ENCODE results near the gene ARFIP1. TPM values are rescaled to one million over a fixed set of nuclear protein-coding genes. Genes with fewer than 3 reads are reported as not detected.

The ARFIP1 gene
- total and polyA plus RNA-seq, 9 of the 15 experiments (the other 6 are each of a cell fraction or from before 2014, with no cell fraction given): 14.1 to 25.1 (median 20.9) TPM

- in situ Hi-C loops (cut with MboI): no loop called here
- peak; percentile 21; the same call in 2 of the 3 replicates for ATAC-seq
- CTCF ChIA-PET (ENCODE audit: low intra/inter-chr PET ratio): interaction anchor here (0.7 kb wide), 1 partner anchor 378 kb away, joined by 3 read pairs; no protein-coding TSS in a partner anchor
- TF ChIP-seq FOXJ2 (tag; IDR thresholded peaks at IDR 0.05) (no peak), EGR1 (conservative IDR thresholded peaks at IDR 0.05) (0 out of 2 replicates have a peak, but pooled peaks have one; percentile 17), E2F6 (IDR thresholded peaks at IDR 0.05; ENCODE audit: borderline replicate concordance in 1 of 2, extremely low read depth in 1 of 2, insufficient read depth in 1 of 2, insufficient read length in 1 of 2, low read depth in 1 of 2, low read length in 1 of 2, poor library complexity in 1 of 2, severe bottlenecking in 1 of 2) (peak in 1 of 2 experiments; percentile 14), KDM5B (IDR thresholded peaks at IDR 0.05; ENCODE audit: insufficient replicate concordance, low read depth, low read length) (peak; percentile 3), RBM14 (IDR thresholded peaks at IDR 0.05; ENCODE audit: borderline replicate concordance, insufficient read depth, low read depth, low read length) (no peak), KLF6 (CRISPR knock-in tag; IDR thresholded peaks at IDR 0.05; ENCODE audit: borderline replicate concordance) (no peak), CHD4 (IDR thresholded peaks at IDR 0.05; ENCODE audit: insufficient read depth, insufficient replicate concordance, low read depth, low read length, poor library complexity, severe bottlenecking) (no peak), ZNF512 (tag; IDR thresholded peaks at IDR 0.05) (0 out of 2 replicates have a peak, but pooled peaks have one; percentile 37), ZNF398 (CRISPR knock-in tag; IDR thresholded peaks at IDR 0.05) (no peak), ZBTB2 (IDR thresholded peaks at IDR 0.05) (no peak), ZBTB7A (IDR thresholded peaks at IDR 0.05; ENCODE audit: borderline replicate concordance, control insufficient read depth, low read depth, low read length) (peak; percentile 19; the same call in 1 of the 2 replicates), ZNF830 (CRISPR knock-in tag; IDR thresholded peaks at IDR 0.05) (no peak)
These were observed 870 bp upstream of the ARFIP1 start for GRCh38 chr4:152778656-152779512.

More at GRCh38 chr4:152778656-152779512, 870 bp upstream of the ARFIP1 start:
- peak overlapping the region; percentile 96 for H3K4me3 ChIP-seq
- no peak overlapping the region for H3K27ac ChIP-seq (ENCODE audit: extremely low read depth, low read depth, low read length)
- H3K9me3 ChIP-seq (replicated peaks; ENCODE audit: control insufficient read depth, insufficient read depth, low read depth, low read length): no peaks in the 10 kb centered on the region
- intact Hi-C loops (cut with micrococcal nuclease): no loop called here
- peaks cover 5 to 7% of the 10 kb centered on the region in 2 experiments; a peak in 3 of 5 replicates for H3K4me1 ChIP-seq (replicated peaks in 1 of 2; ENCODE audit: control insufficient read depth in 2 of 2, insufficient read depth in 2 of 2, low read length in 2 of 2)
- no peaks in the 10 kb centered on the region; the same call in 1 of the 2 replicates for H4K20me1 ChIP-seq (replicated peaks; ENCODE audit: control insufficient read depth, insufficient read depth, low read length)
- peak overlapping the region; percentile 88 to 91 for H3K9ac ChIP-seq (ENCODE audit: insufficient read depth in 1 of 2, low read depth in 2 of 2, low read length in 2 of 2)
- TSS peak; percentile 71 for BruUV-seq (replicated peaks)
- H2AFZ ChIP-seq (ENCODE audit: low read depth, low read length): peak overlapping the region; percentile 95
- WGBS (ENCODE audit: insufficient coverage, low coverage, missing lambda C conversion rate): 21% methylated on average over 26 of the region's 30 CpGs
- FAIRE-seq (no peak), DNase-seq (ENCODE audit: extremely low read depth in 1 of 4, low spot score in 3 of 4) (peak in 2 of 4 experiments; percentile 17 to 31)
- H3K79me2 ChIP-seq (ENCODE audit: control insufficient read depth, insufficient read depth, low read length): peaks cover 39% of the 10 kb centered on the region
- no peaks in the 10 kb centered on the region for H3K9me1 ChIP-seq (ENCODE audit: control insufficient read depth, insufficient read depth, low read length)
- peak overlapping the region; percentile 100 for H3K4me2 ChIP-seq (ENCODE audit: insufficient read depth, low read length)
- no peaks in the 10 kb centered on the region for H3K36me3 ChIP-seq (ENCODE audit: control insufficient read depth, insufficient read depth, low read length)
- no peaks in the 10 kb centered on the region for H3K27me3 ChIP-seq (ENCODE audit: control insufficient read depth in 2 of 2, insufficient read depth in 2 of 2, low read length in 2 of 2)
- POLR2A ChIA-PET: interaction anchor here (0.5 to 2.3 kb wide), 6 partner anchors 8 to 1790 kb away, joined by 3 to 12 read pairs (median 4); no protein-coding TSS in a partner anchor
